ENCODE data around the gene IL7R. TPM values are rescaled to one million over a fixed set of nuclear protein-coding genes. Genes with fewer than 3 reads are reported as not detected.
"Not testable (repeated sequence)": the region's sequence is repeated elsewhere in the genome, so short reads cannot be mapped to it uniquely, and the experiment has no call there.

Gene IL7R
- total RNA-seq, 1 experiment from 2014 or later: not detected

DNA sequence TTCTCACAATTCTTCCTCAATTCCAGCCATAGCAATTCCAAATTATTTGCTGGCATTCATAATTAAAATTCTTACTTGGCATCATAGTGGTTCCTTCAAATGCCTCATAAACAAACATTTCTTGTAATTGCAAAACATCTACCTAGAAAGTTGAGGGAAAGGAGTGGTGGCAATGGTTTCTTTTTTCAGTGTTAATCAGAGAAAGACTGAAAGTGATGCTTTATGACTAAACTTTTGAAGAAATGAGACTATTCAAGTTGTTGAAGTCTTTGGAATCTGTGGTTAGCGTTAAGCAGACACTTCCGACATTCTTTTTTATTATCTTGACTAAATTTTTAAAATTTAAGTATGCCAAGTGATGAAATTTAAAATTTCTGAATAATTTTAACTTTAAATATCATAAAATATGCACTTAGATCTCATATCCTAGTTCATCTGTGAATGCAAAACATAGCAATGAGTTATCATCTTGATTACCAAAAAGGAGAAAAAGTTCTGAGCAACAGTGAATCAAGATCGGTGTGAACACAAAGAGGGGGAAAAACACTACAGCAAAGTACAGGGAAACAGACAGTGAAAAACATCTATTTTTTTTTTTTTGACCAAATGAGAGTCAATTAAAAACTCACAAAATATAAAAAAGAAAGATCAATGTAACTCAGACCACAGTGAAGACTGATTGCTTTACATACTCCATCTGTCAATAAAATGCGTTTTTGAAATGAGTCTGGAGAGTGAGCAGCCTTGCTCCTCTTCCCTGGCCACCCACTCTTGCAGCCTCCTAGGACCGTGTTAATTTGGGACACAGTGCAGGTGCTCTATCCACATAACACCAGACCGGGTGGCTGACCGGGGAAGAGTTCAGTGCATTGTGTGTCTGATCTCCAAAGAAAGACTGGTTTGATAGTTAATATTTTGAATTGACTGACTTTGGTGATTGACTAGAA lies 20.6 kb upstream of the IL7R start:
- peaks cover 13% of the 10 kb centered on the region for H3K27me3 Mint-ChIP-seq (ENCODE audit: insufficient read depth, unreplicated experiment)
- intact Hi-C loops (cut with micrococcal nuclease; ENCODE audit: unreplicated experiment): no loop called here
- no peak for DNase-seq
- H3K4me3 Mint-ChIP-seq (ENCODE audit: unreplicated experiment): no peak overlapping the region
- H3K4me1 ChIP-seq: no peaks in the 10 kb centered on the region
- no peaks in the 10 kb centered on the region for H3K36me3 Mint-ChIP-seq (ENCODE audit: insufficient read depth, unreplicated experiment)
- no TSS peak for BruUV-seq (replicated peaks)
- no peak overlapping the region for H3K27ac Mint-ChIP-seq (ENCODE audit: unreplicated experiment)
- H3K36me3 ChIP-seq (ENCODE audit: control insufficient read depth, insufficient read depth, low read length): no peaks in the 10 kb centered on the region
- no peaks in the 10 kb centered on the region for H3K9me3 Mint-ChIP-seq (ENCODE audit: unreplicated experiment)
- POLR2A ChIA-PET: no interaction called here
- no peaks in the 10 kb centered on the region for H3K9me3 ChIP-seq
- TF ChIP-seq, protein P1, sequence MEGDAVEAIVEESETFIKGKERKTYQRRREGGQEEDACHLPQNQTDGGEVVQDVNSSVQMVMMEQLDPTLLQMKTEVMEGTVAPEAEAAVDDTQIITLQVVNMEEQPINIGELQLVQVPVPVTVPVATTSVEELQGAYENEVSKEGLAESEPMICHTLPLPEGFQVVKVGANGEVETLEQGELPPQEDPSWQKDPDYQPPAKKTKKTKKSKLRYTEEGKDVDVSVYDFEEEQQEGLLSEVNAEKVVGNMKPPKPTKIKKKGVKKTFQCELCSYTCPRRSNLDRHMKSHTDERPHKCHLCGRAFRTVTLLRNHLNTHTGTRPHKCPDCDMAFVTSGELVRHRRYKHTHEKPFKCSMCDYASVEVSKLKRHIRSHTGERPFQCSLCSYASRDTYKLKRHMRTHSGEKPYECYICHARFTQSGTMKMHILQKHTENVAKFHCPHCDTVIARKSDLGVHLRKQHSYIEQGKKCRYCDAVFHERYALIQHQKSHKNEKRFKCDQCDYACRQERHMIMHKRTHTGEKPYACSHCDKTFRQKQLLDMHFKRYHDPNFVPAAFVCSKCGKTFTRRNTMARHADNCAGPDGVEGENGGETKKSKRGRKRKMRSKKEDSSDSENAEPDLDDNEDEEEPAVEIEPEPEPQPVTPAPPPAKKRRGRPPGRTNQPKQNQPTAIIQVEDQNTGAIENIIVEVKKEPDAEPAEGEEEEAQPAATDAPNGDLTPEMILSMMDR (IDR thresholded peaks at IDR 0.05; ENCODE audit: insufficient read depth in 1 of 2, low read depth in 1 of 2, low read length in 1 of 2, severe bottlenecking in 1 of 2, unreplicated experiment in 1 of 2): no peak
- H3K27me3 ChIP-seq (replicated peaks; ENCODE audit: control insufficient read depth, insufficient read depth, low read length): no peaks in the 10 kb centered on the region; the same call in 1 of the 2 replicates
- CTCF ChIA-PET: no interaction called here
- H3K4me1 Mint-ChIP-seq (ENCODE audit: low read depth, unreplicated experiment): no peaks in the 10 kb centered on the region
- H3K4me3 ChIP-seq (ENCODE audit: low read depth, low read length): no peak overlapping the region

DNA sequence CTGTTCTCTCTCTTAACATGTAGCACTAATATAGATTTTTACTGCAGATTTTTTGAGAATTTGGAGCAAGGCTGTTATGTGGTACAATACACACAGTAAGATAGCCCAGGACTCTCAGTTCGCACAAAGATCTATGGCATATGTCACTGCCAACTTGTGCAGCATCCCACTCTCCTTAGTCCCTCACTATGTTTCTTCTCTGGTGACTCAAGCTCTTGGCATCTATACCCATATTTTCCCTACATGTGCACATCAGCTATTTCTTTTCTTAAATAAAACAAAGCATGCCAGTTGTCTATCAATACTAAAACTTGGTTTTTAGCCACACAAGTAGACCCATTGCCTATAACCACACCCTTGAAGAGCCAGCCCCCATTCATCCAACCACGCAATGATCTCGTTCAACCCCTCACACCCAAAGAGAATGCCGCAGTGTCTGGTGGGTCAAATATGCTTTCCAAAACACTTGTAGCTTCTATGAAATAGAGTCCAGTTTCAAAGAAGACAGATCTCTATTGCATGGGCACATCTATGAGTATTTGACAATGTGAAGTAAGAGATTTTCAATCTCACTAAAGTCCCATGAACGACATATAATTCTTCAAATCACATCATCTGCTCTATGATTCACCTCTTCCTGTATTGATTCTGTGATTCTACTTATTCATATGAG lies 18.2 kb upstream of the IL7R start:
- Mint-ChIP-seq H3K36me3 (ENCODE audit: insufficient read depth, unreplicated experiment) (no peaks in the 10 kb centered on the region), H3K9me3 (ENCODE audit: unreplicated experiment) (peaks cover 9% of the 10 kb centered on the region), H3K4me1 (ENCODE audit: low read depth, unreplicated experiment) (no peaks in the 10 kb centered on the region), H3K27ac (ENCODE audit: unreplicated experiment) (no peak overlapping the region), H3K27me3 (ENCODE audit: insufficient read depth, unreplicated experiment) (peaks cover 9% of the 10 kb centered on the region), H3K4me3 (ENCODE audit: unreplicated experiment) (no peak overlapping the region)
- Histone ChIP-seq H3K27me3 (replicated peaks; ENCODE audit: control insufficient read depth, insufficient read depth, low read length) (no peaks in the 10 kb centered on the region; the same call in 1 of the 2 replicates), H3K9me3 (peaks cover 10% of the 10 kb centered on the region), H3K4me1 (no peaks in the 10 kb centered on the region), H3K4me3 (ENCODE audit: low read depth, low read length) (no peak overlapping the region), H3K36me3 (ENCODE audit: control insufficient read depth, insufficient read depth, low read length) (no peaks in the 10 kb centered on the region)
- TF ChIP-seq, protein P1 (IDR thresholded peaks at IDR 0.05; ENCODE audit: insufficient read depth in 1 of 2, low read depth in 1 of 2, low read length in 1 of 2, severe bottlenecking in 1 of 2, unreplicated experiment in 1 of 2): no peak
- DNase-seq: no peak
- no TSS peak for BruUV-seq (replicated peaks)
- CTCF ChIA-PET: no interaction called here
- POLR2A ChIA-PET: no interaction called here
- intact Hi-C loops (cut with micrococcal nuclease; ENCODE audit: unreplicated experiment): no loop called here

DNA sequence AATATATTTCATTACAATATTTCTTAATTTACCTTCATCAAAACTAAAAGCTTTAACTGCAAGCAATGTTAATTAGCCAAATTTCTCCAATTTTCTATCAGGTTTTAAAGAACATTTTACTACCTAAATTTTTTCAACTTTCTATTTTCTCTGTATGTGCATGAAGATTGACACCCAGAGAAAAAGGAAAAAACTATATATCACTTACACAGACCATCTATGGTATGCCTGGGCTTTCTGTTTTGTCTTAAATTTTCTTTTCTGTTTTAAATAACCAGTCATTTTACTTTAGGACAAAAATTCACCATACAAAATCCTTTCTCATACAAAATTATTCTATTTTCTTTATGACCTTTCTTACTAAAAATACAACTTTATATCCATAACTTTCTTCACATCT lies 13.8 kb upstream of the IL7R start:
- Histone ChIP-seq H3K4me3 (ENCODE audit: low read depth, low read length) (no peak overlapping the region), H3K36me3 (ENCODE audit: control insufficient read depth, insufficient read depth, low read length) (no peaks in the 10 kb centered on the region), H3K27me3 (replicated peaks; ENCODE audit: control insufficient read depth, insufficient read depth, low read length) (no peaks in the 10 kb centered on the region), H3K9me3 (peaks cover 24% of the 10 kb centered on the region), H3K4me1 (no peaks in the 10 kb centered on the region)
- ChIA-PET CTCF (no interaction called here), POLR2A (no interaction called here)
- Mint-ChIP-seq H3K27me3 (ENCODE audit: insufficient read depth, unreplicated experiment) (no peaks in the 10 kb centered on the region), H3K4me1 (ENCODE audit: low read depth, unreplicated experiment) (no peaks in the 10 kb centered on the region), H3K9me3 (ENCODE audit: unreplicated experiment) (peaks cover 19% of the 10 kb centered on the region), H3K4me3 (ENCODE audit: unreplicated experiment) (no peak overlapping the region), H3K36me3 (ENCODE audit: insufficient read depth, unreplicated experiment) (no peaks in the 10 kb centered on the region), H3K27ac (ENCODE audit: unreplicated experiment) (no peak overlapping the region)
- BruUV-seq (replicated peaks): no TSS peak
- DNase-seq: no peak
- intact Hi-C loops (cut with micrococcal nuclease; ENCODE audit: unreplicated experiment): no loop called here
- TF ChIP-seq, protein P1 (IDR thresholded peaks at IDR 0.05; ENCODE audit: insufficient read depth in 1 of 2, low read depth in 1 of 2, low read length in 1 of 2, severe bottlenecking in 1 of 2, unreplicated experiment in 1 of 2): no peak

DNA sequence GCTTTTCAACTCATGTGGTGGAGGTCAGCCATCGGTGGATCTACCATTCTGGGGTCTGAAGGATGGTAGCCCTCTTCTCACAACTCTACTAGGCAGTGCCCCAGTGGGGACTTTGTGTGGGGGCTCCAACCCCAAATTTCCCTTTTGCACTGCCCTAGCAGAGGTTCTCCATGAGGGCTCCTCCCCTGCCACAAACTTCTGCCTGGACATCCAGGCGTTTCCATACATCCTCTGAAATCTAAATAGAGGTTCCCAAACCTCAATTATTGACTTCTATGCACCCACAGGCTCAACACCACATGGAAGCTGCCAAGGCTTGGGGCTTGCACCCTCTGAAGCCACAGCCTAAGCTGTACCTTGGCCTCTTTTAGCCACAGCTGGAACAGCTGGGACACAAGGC lies 11.2 kb upstream of the IL7R start:
- peaks cover 24% of the 10 kb centered on the region for H3K9me3 ChIP-seq
- H3K4me3 Mint-ChIP-seq (ENCODE audit: unreplicated experiment); intact Hi-C loops (cut with micrococcal nuclease; ENCODE audit: unreplicated experiment); H3K36me3 ChIP-seq (ENCODE audit: control insufficient read depth, insufficient read depth, low read length); POLR2A ChIA-PET; H3K4me3 ChIP-seq (ENCODE audit: low read depth, low read length); CTCF ChIA-PET; H3K27me3 ChIP-seq (replicated peaks; ENCODE audit: control insufficient read depth, insufficient read depth, low read length); DNase-seq; H3K27ac Mint-ChIP-seq (ENCODE audit: unreplicated experiment); H3K36me3 Mint-ChIP-seq (ENCODE audit: insufficient read depth, unreplicated experiment); BruUV-seq (replicated peaks); H3K4me1 ChIP-seq; H3K4me1 Mint-ChIP-seq (ENCODE audit: low read depth, unreplicated experiment); H3K27me3 Mint-ChIP-seq (ENCODE audit: insufficient read depth, unreplicated experiment): not testable (repeated sequence)
- peaks cover 19% of the 10 kb centered on the region for H3K9me3 Mint-ChIP-seq (ENCODE audit: unreplicated experiment)

All from Caco-2 (cell line).